K562 (cell line): ENCODE measurements around the gene CBY2. TPM values are rescaled to one million over a fixed set of nuclear protein-coding genes. Genes with fewer than 3 reads are reported as not detected.
"Not testable (repeated sequence)": the region's sequence is repeated elsewhere in the genome, so short reads cannot be mapped to it uniquely, and the experiment has no call there.

Source experiments
- ATAC-seq: fragments of 200-7000 bp; cut with Tn5 transposase; 3 replicates; pipeline ENCODE4 v1.9.1; 2020; ENCODE audit warnings: moderate library complexity
- BruUV-seq: library from RNA; stranded (reverse); fragments of 400-500 nt; replicated peaks from 2 replicates; lab custom pipeline; 2021; lab: Mats Ljungman, UMichigan
- CTCF ChIA-PET: fragments of 300-600 bp; formaldehyde crosslinking; extraction: SDS; loops from one replicate; lab custom pipeline; 2021; ENCODE audit warnings: low intra/inter-chr PET ratio; lab: Yijun Ruan, JAX
- POLR2A ChIA-PET: fragments of 300-600, 350-650 bp; sonication (Branson Sonifier 250); formaldehyde crosslinking; extraction: SDS; loops from one replicate; lab custom pipeline; 2021; ENCODE audit warnings: antibody characterized with exemption, inconsistent platforms; lab: Yijun Ruan, JAX
- DNase-seq, 4 experiments: peaks; one replicate each; pipeline versions ENCODE4 v3.0.0 to v3.0.0-alpha.2; 2011 to 2018; ENCODE audit warnings: low spot score in 3 of 4, mixed read lengths in 3 of 4; ENCODE audit errors: extremely low read depth in 1 of 4
- FAIRE-seq: peaks from 2 replicates; lab custom pipeline; 2011; peaks lifted over from hg19 to GRCh38; lab: Jason Lieb, UNC
- H2AFZ ChIP-seq: 2 replicates; pipeline ENCODE4 v1.6.0; 2011; ENCODE audit warnings: low read depth, low read length, control low read depth, inconsistent platforms
- H3K27ac ChIP-seq: fragments of 200-600 bp; 3 replicates; pipeline ENCODE4 v1.8.0; 2011; ENCODE audit warnings: low read depth, mild to moderate bottlenecking, control low read depth, inconsistent platforms, low read length, moderate library complexity, mixed read lengths; ENCODE audit errors: extremely low read depth
- H3K27me3 ChIP-seq, 2 experiments: fragments of 300-600 bp in 1 of 2; 2 replicates in 1 of 2; 3 replicates in 1 of 2; pipeline versions ENCODE4 v1.6.0 to v1.8.0; 2011; ENCODE audit warnings: inconsistent platforms in 2 of 2, low read length in 2 of 2, mild to moderate bottlenecking in 1 of 2, mixed read lengths in 1 of 2, moderate library complexity in 1 of 2; ENCODE audit not compliant: control insufficient read depth in 2 of 2, insufficient read depth in 2 of 2
- H3K36me3 ChIP-seq: fragments of 300-600 bp; 3 replicates; pipeline ENCODE4 v1.8.0; 2011; ENCODE audit warnings: mild to moderate bottlenecking, low read length, inconsistent platforms; ENCODE audit not compliant: control insufficient read depth, insufficient read depth
- H3K4me1 ChIP-seq, 2 experiments: fragments of 200-600 bp in 1 of 2; replicated peaks in 1 of 2; 2 replicates in 1 of 2; 3 replicates in 1 of 2; pipeline versions ENCODE4 v1.5.1 to v1.8.0; 2011; ENCODE audit warnings: inconsistent platforms in 2 of 2, low read length in 2 of 2, mild to moderate bottlenecking in 1 of 2, mixed read lengths in 1 of 2, moderate library complexity in 1 of 2; ENCODE audit not compliant: control insufficient read depth in 2 of 2, insufficient read depth in 2 of 2
- H3K4me2 ChIP-seq: 2 replicates; pipeline ENCODE4 v1.6.1; 2011; ENCODE audit warnings: low read length, control low read depth, inconsistent platforms, mixed read lengths; ENCODE audit not compliant: insufficient read depth
- H3K4me3 ChIP-seq: fragments of 200-600 bp; sonication (generic), shearing (Covaris generic); 2 replicates; pipeline ENCODE4 v1.5.1; 2016; ENCODE audit warnings: control low read depth, inconsistent platforms
- H3K79me2 ChIP-seq: fragments of 200-600 bp; 3 replicates; pipeline ENCODE4 v1.8.0; 2011; ENCODE audit warnings: low read length, inconsistent platforms; ENCODE audit not compliant: control insufficient read depth, insufficient read depth
- H3K9ac ChIP-seq, 2 experiments: 2 replicates each; pipeline versions ENCODE4 v1.6.0 to v1.6.1; 2011; ENCODE audit warnings: low read depth in 2 of 2, low read length in 2 of 2, control low read depth in 1 of 2, inconsistent platforms in 1 of 2, mild to moderate bottlenecking in 1 of 2, mixed read lengths in 1 of 2; ENCODE audit not compliant: insufficient read depth in 1 of 2
- H3K9me1 ChIP-seq: one replicate; pipeline ENCODE4 v1.6.0; 2011; ENCODE audit warnings: inconsistent platforms, mild to moderate bottlenecking, low read length, moderate library complexity; ENCODE audit not compliant: control insufficient read depth, insufficient read depth
- H3K9me3 ChIP-seq: replicated peaks from 2 replicates; pipeline ENCODE4 v1.5.1; 2011; ENCODE audit warnings: low read depth, low read length, inconsistent platforms; ENCODE audit not compliant: control insufficient read depth, insufficient read depth
- H4K20me1 ChIP-seq: replicated peaks from 2 replicates; pipeline ENCODE4 v1.6.1; 2011; ENCODE audit warnings: low read length, inconsistent platforms, mixed read lengths; ENCODE audit not compliant: control insufficient read depth, insufficient read depth
- DACH1 ChIP-seq: fragments of 450-650 bp; IDR thresholded peaks from 2 replicates; pipeline ENCODE4 v1.6.1; 2018; ENCODE audit not compliant: partially characterized antibody
- ZNF146 ChIP-seq: IDR thresholded peaks from one replicate; pipeline ENCODE4 v1.6.1; 2018; ENCODE audit warnings: missing compliant biosample characterization; ENCODE audit not compliant: unreplicated experiment
- WGBS: fragments of 100-300 bp; shearing (Covaris generic); methylation state at CpG from one replicate; pipeline ENCODE4 v1.1.6; 2016; ENCODE audit warnings: low coverage, mixed read lengths; ENCODE audit not compliant: insufficient coverage; ENCODE audit errors: missing lambda C conversion rate; 5-methylcytosine and 5-hydroxymethylcytosine counted together
- in situ Hi-C: fragments of 300-500 bp; cut with MboI; formaldehyde crosslinking; loops from 4 replicates; pipeline ENCODE4 v1.15.0; 2018; ENCODE audit warnings: inconsistent platforms, mixed read lengths
- intact Hi-C: fragments of 100-400 bp; cut with micrococcal nuclease; formaldehyde crosslinking; loops from 2 replicates; pipeline ENCODE4 v1.14.2; 2022
- polyA plus RNA-seq, 8 experiments: library from polyadenylated mRNA; depleted of rRNA in 4 of 8; stranded (reverse) in 5 of 8; unstranded in 3 of 8; fragments of >200 nt; fragmentation: Nextera tagmentation in 2 of 8; fragmentation: Illumina TruSeq in 1 of 8; extraction: Ambion mirVana in 2 of 8; extraction: Trizol in 1 of 8; gene quantifications; 2 replicates each; pipeline versions ENCODE4 v1.2.1 to v1.2.3, GENCODE V29; 2011 to 2014; ENCODE audit warnings: inconsistent platforms in 1 of 8, missing spikeins in 1 of 8
- total RNA-seq, 7 experiments: library from RNA; depleted of rRNA in 6 of 7; stranded (reverse); fragments of >200 nt in 6 of 7; fragmentation: Illumina TruSeq in 2 of 7; extraction: Trizol in 2 of 7; gene quantifications; 2 replicates each; pipeline versions ENCODE4 v1.2.1 to v1.2.3, GENCODE V29; 2011 to 2021; ENCODE audit warnings: low replicate concordance in 1 of 7

The CBY2 gene
- total and polyA plus RNA-seq, 9 of the 15 experiments (the other 6 are each of a cell fraction or from before 2014, with no cell fraction given): 0.09 TPM; not detected in 8

GRCh38 chr13:45662162-45662561 lies 40.0 kb upstream of the CBY2 start:
- ChIA-PET POLR2A (no interaction called here), CTCF (no interaction called here)
- Histone ChIP-seq H3K4me3 (no peak overlapping the region), H3K9me1 (no peaks in the 10 kb centered on the region), H2AFZ (no peak overlapping the region), H3K9me3 (no peaks in the 10 kb centered on the region), H3K79me2 (no peaks in the 10 kb centered on the region), H3K4me1 (no peaks in the 10 kb centered on the region), H3K9ac (no peak overlapping the region), H3K27ac (no peak overlapping the region), H3K36me3 (no peaks in the 10 kb centered on the region), H3K27me3 (no peaks in the 10 kb centered on the region), H3K4me2 (no peak overlapping the region), H4K20me1 (no peaks in the 10 kb centered on the region)
- BruUV-seq: no TSS peak
- intact Hi-C loops (no loop called here), in situ Hi-C loops (no loop called here)
- WGBS: 0% methylated on average over 1 of the region's 1 CpG
- FAIRE-seq (no peak), DNase-seq (no peak), ATAC-seq (no peak)
- TF ChIP-seq DACH1: no peak

GRCh38 chr13:45662903-45663302 lies 39.2 kb upstream of the CBY2 start:
- 0% methylated on average over 1 of the region's 1 CpG for WGBS
- POLR2A ChIA-PET, CTCF ChIA-PET, BruUV-seq, H3K36me3 ChIP-seq, H3K9ac ChIP-seq, ATAC-seq, in situ Hi-C loops, intact Hi-C loops, FAIRE-seq, H3K4me3 ChIP-seq, H3K9me1 ChIP-seq, H3K79me2 ChIP-seq, DNase-seq, H3K4me2 ChIP-seq: not testable (repeated sequence)
- peak; percentile 8 for TF ChIP-seq ZNF146
- TF ChIP-seq, all 486 proteins: peak for 1; not testable (repeated sequence) for 485
- not testable (repeated sequence) for H3K27me3 ChIP-seq, H3K9me3 ChIP-seq, H2AFZ ChIP-seq, H3K27ac ChIP-seq, H3K4me1 ChIP-seq, H4K20me1 ChIP-seq
